SK-N-SH treated with all-trans-retinoic acid at 6 μM for 48 hours (cell line): ENCODE data around the gene DYSF.

ENCODE experiments used
- ATAC-seq: fragments of 200-7000 bp; cut with Tn5 transposase; 3 replicates; pipeline ENCODE4 v1.9.1; 2020; ENCODE audit warnings: mild to moderate bottlenecking, moderate library complexity
- ARNTL ChIP-seq: fragments of 450-650 bp; formaldehyde crosslinking; IDR thresholded peaks from 2 replicates; pipeline ENCODE4 v1.5.0; 2020; ENCODE audit warnings: low read depth, mild to moderate bottlenecking, moderate library complexity, borderline replicate concordance
- BACH2 ChIP-seq: fragments of 250-450 bp; sonication (Bioruptor Pico); IDR thresholded peaks from 2 replicates; pipeline ENCODE4 v1.9.0; 2021; ENCODE audit warnings: mild to moderate bottlenecking, borderline replicate concordance
- CSDC2 ChIP-seq: fragments of 250-450 bp; sonication (Bioruptor Pico); IDR thresholded peaks from 2 replicates; pipeline ENCODE4 v1.5.0; 2020; ENCODE audit warnings: mild to moderate bottlenecking, moderate library complexity
- ESRRG ChIP-seq: fragments of 250-450 bp; sonication (Bioruptor Pico); IDR thresholded peaks from 2 replicates; pipeline ENCODE4 v1.6.1; 2021; ENCODE audit warnings: mild to moderate bottlenecking
- GLIS3 ChIP-seq: fragments of 250-450 bp; sonication (Bioruptor Pico); IDR thresholded peaks from 2 replicates; pipeline ENCODE4 v1.5.0; 2020; ENCODE audit warnings: mild to moderate bottlenecking, moderate library complexity
- ISL1 ChIP-seq: fragments of 250-450 bp; sonication (Bioruptor Pico); IDR thresholded peaks from 2 replicates; pipeline ENCODE4 v2.1.2; 2022; ENCODE audit warnings: mild to moderate bottlenecking, moderate library complexity
- PPARA ChIP-seq: fragments of 250-450 bp; sonication (Bioruptor Pico); IDR thresholded peaks from 2 replicates; pipeline ENCODE4 v1.5.0; 2020; ENCODE audit warnings: mild to moderate bottlenecking, borderline replicate concordance
- RARB ChIP-seq: fragments of 250-450 bp; sonication (Bioruptor Pico); IDR thresholded peaks from 2 replicates; pipeline ENCODE4 v1.8.0; 2021; ENCODE audit warnings: mild to moderate bottlenecking, moderate library complexity
- SNAI2 ChIP-seq: fragments of 250-450 bp; sonication (Bioruptor Pico); IDR thresholded peaks from 2 replicates; pipeline ENCODE4 v1.5.0; 2020; ENCODE audit warnings: mild to moderate bottlenecking, moderate library complexity
- TOX ChIP-seq: fragments of 250-450 bp; sonication (Bioruptor Pico); IDR thresholded peaks from 2 replicates; pipeline ENCODE4 v1.8.0; 2021; ENCODE audit warnings: mild to moderate bottlenecking, moderate library complexity, borderline replicate concordance
- ZC3H10 ChIP-seq: fragments of 250-450 bp; sonication (Bioruptor Pico); IDR thresholded peaks from 2 replicates; pipeline ENCODE4 v1.5.1; 2021; ENCODE audit warnings: mild to moderate bottlenecking, moderate library complexity
- ZFP3 ChIP-seq: fragments of 250-450 bp; sonication (Bioruptor Pico); IDR thresholded peaks from 2 replicates; pipeline ENCODE4 v1.5.0; 2020; ENCODE audit warnings: mild to moderate bottlenecking, moderate library complexity
- ZFP30 ChIP-seq: fragments of 450-650 bp; formaldehyde crosslinking; IDR thresholded peaks from 2 replicates; pipeline ENCODE4 v1.5.0; 2022; ENCODE audit warnings: mild to moderate bottlenecking, moderate library complexity
- ZNF565 ChIP-seq: fragments of 450-650 bp; formaldehyde crosslinking; conservative IDR thresholded peaks from 2 replicates; pipeline ENCODE4 v1.5.0; 2020; ENCODE audit warnings: low read depth, mild to moderate bottlenecking, moderate library complexity
- ZNF70 ChIP-seq: fragments of 450-650 bp; formaldehyde crosslinking; IDR thresholded peaks from 2 replicates; pipeline ENCODE4 v1.5.0; 2020; ENCODE audit warnings: mild to moderate bottlenecking, moderate library complexity
- ZNF8 ChIP-seq: fragments of 450-650 bp; formaldehyde crosslinking; IDR thresholded peaks from 2 replicates; pipeline ENCODE4 v1.5.0; 2020; ENCODE audit warnings: mild to moderate bottlenecking, moderate library complexity
- TF ChIP-seq, protein P1 (sequence below): fragments of 250-450 bp; sonication (Bioruptor Pico); IDR thresholded peaks from 2 replicates; pipeline ENCODE4 v1.5.0; 2020; ENCODE audit warnings: mild to moderate bottlenecking, moderate library complexity
- TF ChIP-seq, protein P2 (sequence below): fragments of 250-450 bp; sonication (Bioruptor Pico); IDR thresholded peaks from 2 replicates; pipeline ENCODE4 v1.8.0; 2021; ENCODE audit warnings: low read depth, mild to moderate bottlenecking, moderate library complexity, borderline replicate concordance
- TF ChIP-seq, protein P3 (sequence below): fragments of 250-450 bp; sonication (Bioruptor Pico); IDR thresholded peaks from 2 replicates; pipeline ENCODE4 v1.8.0; 2020; ENCODE audit warnings: mild to moderate bottlenecking, moderate library complexity, borderline replicate concordance
- TF ChIP-seq, protein P4 (sequence below): fragments of 250-450 bp; sonication (Bioruptor Pico); IDR thresholded peaks from 2 replicates; pipeline ENCODE4 v1.5.1; 2021; ENCODE audit warnings: mild to moderate bottlenecking, moderate library complexity

DYSF gene

DNA sequence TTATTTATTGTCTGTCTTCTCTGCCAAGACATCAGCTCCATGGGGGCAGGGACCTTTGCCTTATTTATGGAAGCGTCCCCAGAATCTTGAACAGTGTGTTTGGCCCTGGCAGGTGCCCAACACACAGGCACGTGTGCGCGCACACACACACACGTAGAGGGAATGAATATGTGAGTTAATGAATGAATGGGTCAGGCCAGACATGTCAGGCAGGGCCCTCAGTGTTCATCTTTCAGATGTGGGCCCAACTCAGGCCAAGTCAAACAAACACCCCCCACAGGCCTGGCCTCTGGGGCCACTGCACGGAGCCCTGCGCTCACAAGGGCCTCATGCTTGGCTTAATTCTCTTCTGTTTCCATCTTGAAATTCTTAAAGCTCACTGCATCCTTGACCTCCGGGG is 54.1 kb downstream of the DYSF start:
- TF ChIP-seq CSDC2, result no peak
- TF ChIP-seq BACH2, result no peak
- no peak for TF ChIP-seq ISL1 (CRISPR knock-in tag)
- no peak for TF ChIP-seq ZNF70 (CRISPR knock-in tag)
- no peak for TF ChIP-seq TOX (CRISPR knock-in tag)
- ATAC-seq, result no peak

DNA sequence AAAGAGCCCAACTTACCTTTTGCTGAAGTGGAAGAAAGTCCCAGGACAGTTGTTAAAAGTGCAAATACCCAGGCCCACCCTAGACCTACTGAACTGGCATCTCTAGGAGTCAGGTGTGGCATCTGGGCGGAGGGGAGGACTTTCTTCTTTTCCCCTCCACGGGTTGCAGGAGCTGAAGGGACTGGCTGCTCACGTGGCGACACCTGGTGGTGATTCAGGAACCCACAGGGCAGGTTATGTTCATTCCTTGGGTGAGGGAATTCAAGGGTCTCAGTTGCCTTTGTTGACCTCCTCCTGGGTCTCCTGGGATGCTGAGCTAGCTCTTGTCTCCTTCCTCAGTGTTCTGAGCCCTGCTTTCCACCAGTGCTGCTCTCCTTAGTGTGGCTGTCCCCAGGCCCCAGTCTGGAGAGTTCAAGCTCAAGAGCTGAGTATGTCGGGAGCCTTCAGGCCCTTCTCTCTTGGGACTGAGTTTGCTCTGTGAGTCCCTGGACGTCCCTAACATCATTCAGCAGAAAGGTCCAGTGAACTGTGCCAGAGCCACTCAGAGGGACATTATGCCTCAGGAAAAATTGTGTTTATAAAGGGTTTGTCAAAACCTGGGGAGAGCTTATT is 56.9 kb downstream of the DYSF start:
- TF ChIP-seq GLIS3 (CRISPR knock-in tag), result no peak
- TF ChIP-seq ZNF8 (CRISPR knock-in tag), result no peak
- TF ChIP-seq PPARA (CRISPR knock-in tag), result no peak
- TF ChIP-seq, protein P1, sequence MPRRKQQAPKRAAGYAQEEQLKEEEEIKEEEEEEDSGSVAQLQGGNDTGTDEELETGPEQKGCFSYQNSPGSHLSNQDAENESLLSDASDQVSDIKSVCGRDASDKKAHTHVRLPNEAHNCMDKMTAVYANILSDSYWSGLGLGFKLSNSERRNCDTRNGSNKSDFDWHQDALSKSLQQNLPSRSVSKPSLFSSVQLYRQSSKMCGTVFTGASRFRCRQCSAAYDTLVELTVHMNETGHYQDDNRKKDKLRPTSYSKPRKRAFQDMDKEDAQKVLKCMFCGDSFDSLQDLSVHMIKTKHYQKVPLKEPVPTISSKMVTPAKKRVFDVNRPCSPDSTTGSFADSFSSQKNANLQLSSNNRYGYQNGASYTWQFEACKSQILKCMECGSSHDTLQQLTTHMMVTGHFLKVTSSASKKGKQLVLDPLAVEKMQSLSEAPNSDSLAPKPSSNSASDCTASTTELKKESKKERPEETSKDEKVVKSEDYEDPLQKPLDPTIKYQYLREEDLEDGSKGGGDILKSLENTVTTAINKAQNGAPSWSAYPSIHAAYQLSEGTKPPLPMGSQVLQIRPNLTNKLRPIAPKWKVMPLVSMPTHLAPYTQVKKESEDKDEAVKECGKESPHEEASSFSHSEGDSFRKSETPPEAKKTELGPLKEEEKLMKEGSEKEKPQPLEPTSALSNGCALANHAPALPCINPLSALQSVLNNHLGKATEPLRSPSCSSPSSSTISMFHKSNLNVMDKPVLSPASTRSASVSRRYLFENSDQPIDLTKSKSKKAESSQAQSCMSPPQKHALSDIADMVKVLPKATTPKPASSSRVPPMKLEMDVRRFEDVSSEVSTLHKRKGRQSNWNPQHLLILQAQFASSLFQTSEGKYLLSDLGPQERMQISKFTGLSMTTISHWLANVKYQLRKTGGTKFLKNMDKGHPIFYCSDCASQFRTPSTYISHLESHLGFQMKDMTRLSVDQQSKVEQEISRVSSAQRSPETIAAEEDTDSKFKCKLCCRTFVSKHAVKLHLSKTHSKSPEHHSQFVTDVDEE, result no peak
- TF ChIP-seq RARB, result no peak
- no peak for TF ChIP-seq BACH2
- TF ChIP-seq, all 23 proteins: peak for 0
- ATAC-seq, result peak; percentile 89

DNA sequence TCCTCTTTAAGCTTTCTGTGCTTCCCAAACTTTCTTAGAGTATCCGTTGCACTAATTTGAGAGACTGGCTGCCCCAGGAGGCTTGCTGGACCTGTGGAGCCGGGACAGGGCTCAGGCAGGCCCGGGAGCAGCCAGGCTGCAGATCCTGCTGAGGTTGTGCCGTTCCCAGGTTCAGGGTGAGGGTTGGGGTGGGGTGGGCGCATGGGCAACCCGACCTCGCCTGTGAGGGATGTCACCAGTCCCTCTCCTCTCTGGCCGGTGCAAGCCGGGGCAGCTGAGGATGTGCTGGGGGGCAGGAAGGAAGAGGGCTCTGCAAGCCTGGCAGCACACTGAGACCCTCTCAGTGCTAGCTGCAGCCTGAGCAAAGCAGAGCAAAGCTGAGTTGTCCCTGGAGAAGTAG is 57.6 kb downstream of the DYSF start:
- no peak for TF ChIP-seq PPARA (CRISPR knock-in tag)
- TF ChIP-seq ZFP30 (CRISPR knock-in tag), result no peak
- TF ChIP-seq ZC3H10, result no peak
- TF ChIP-seq ZFP3 (CRISPR knock-in tag), result no peak
- no peak for TF ChIP-seq ZNF8 (CRISPR knock-in tag)
- no peak for TF ChIP-seq SNAI2 (CRISPR knock-in tag)
- TF ChIP-seq BACH2, result no peak
- ATAC-seq, result no peak

DNA sequence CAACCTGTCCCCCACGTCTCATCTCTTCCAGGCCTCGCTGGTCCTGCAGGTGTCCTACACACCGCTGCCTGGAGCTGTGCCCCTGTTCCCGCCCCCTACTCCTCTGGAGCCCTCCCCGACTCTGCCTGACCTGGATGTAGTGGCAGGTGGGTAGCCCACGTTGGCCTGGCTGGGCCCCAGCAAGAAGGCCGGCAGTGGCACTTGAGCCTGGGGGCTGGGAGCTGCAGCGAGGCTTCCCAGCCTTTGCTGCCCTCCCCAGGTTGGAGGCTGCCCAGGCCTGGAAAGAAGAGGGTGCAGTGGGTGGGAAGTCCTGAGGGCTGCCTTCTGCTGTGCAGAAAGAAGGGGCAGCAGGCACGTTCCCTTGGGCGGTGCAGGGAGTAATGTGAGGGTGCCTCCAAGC is 58.4 kb downstream of the DYSF start:
- ATAC-seq, result no peak
- no peak for TF ChIP-seq RARB
- TF ChIP-seq BACH2, result no peak
- no peak for TF ChIP-seq CSDC2
- no peak for TF ChIP-seq ZNF8 (CRISPR knock-in tag)
- no peak for TF ChIP-seq GLIS3 (CRISPR knock-in tag)
- no peak for TF ChIP-seq ESRRG (CRISPR knock-in tag)
- TF ChIP-seq, protein P2, sequence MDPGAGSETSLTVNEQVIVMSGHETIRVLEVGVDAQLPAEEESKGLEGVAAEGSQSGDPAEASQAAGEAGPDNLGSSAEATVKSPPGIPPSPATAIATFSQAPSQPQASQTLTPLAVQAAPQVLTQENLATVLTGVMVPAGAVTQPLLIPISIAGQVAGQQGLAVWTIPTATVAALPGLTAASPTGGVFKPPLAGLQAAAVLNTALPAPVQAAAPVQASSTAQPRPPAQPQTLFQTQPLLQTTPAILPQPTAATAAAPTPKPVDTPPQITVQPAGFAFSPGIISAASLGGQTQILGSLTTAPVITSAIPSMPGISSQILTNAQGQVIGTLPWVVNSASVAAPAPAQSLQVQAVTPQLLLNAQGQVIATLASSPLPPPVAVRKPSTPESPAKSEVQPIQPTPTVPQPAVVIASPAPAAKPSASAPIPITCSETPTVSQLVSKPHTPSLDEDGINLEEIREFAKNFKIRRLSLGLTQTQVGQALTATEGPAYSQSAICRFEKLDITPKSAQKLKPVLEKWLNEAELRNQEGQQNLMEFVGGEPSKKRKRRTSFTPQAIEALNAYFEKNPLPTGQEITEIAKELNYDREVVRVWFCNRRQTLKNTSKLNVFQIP, result no peak
- no peak for TF ChIP-seq ZNF70 (CRISPR knock-in tag)
- TF ChIP-seq, protein P3, sequence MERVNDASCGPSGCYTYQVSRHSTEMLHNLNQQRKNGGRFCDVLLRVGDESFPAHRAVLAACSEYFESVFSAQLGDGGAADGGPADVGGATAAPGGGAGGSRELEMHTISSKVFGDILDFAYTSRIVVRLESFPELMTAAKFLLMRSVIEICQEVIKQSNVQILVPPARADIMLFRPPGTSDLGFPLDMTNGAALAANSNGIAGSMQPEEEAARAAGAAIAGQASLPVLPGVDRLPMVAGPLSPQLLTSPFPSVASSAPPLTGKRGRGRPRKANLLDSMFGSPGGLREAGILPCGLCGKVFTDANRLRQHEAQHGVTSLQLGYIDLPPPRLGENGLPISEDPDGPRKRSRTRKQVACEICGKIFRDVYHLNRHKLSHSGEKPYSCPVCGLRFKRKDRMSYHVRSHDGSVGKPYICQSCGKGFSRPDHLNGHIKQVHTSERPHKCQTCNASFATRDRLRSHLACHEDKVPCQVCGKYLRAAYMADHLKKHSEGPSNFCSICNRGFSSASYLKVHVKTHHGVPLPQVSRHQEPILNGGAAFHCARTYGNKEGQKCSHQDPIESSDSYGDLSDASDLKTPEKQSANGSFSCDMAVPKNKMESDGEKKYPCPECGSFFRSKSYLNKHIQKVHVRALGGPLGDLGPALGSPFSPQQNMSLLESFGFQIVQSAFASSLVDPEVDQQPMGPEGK, result no peak
- TF ChIP-seq ARNTL (CRISPR knock-in tag), result no peak
- TF ChIP-seq ZNF565 (CRISPR knock-in tag), result no peak
- no peak for TF ChIP-seq TOX (CRISPR knock-in tag)
- TF ChIP-seq ZFP30 (CRISPR knock-in tag), result no peak
- TF ChIP-seq, protein P4, sequence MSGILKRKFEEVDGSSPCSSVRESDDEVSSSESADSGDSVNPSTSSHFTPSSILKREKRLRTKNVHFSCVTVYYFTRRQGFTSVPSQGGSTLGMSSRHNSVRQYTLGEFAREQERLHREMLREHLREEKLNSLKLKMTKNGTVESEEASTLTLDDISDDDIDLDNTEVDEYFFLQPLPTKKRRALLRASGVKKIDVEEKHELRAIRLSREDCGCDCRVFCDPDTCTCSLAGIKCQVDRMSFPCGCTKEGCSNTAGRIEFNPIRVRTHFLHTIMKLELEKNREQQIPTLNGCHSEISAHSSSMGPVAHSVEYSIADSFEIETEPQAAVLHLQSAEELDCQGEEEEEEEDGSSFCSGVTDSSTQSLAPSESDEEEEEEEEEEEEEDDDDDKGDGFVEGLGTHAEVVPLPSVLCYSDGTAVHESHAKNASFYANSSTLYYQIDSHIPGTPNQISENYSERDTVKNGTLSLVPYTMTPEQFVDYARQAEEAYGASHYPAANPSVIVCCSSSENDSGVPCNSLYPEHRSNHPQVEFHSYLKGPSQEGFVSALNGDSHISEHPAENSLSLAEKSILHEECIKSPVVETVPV (CRISPR knock-in tag), result no peak
- TF ChIP-seq, protein P1, result no peak
- TF ChIP-seq ZC3H10, result no peak
- no peak for TF ChIP-seq SNAI2 (CRISPR knock-in tag)
